Measurements from ENCODE around the gene TAF3. TPM values are rescaled to one million over a fixed set of nuclear protein-coding genes. Genes with fewer than 3 reads are reported as not detected.

The TAF3 gene
- polyA plus RNA-seq, 3 donors, result 1.6 to 3.9 (median 3.4) TPM

DNA sequence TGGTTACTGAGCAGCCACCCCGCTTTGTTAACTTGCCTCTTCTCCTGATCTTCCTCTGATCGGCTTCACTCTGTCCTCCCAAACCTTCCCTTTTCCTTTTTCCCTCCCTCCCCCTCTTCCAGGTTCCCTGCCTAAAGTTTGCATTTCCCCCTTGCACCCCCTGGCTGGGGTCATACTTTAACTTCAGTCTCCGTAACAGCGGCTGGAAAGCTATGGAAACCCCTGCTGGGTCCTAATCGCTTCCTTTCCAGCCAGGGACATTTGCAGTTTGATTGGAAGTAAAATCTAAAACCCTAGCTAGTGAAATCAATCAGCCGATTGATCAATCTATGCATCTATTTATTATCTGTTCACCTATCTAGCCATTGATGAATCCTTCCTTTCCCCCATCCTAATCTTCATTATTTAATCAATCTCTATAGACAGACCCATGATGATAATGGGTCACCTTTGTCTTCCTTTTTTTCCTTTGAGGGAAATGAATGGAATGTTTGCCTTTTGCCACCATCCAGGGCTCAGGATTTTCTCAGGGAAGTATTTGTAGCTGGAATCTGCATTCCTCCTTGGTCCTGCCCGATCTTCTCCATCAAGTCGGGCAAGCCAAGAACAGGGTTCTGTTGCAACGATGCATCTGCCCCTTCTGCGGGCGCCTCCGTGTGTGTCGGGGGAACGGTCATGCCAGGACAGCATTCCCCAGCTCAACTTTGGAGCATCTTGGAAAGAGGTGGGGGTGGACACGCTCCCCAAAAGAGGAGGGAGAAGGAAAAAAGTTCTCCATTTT is 245.0 kb downstream of the TAF3 start:
- Histone ChIP-seq H2AFZ (ENCODE audit: insufficient read depth, low read depth, low read length, poor library complexity, severe bottlenecking) (no peak overlapping the region), H3K27me3 (ENCODE audit: control insufficient read depth in 2 of 2, insufficient read depth in 2 of 2, low read length in 2 of 2) (peaks cover 40 to 84% of the 10 kb centered on the region in 2 donors), H3K79me2 (ENCODE audit: insufficient read depth, low read length) (no peaks in the 10 kb centered on the region), H3K27ac (ENCODE audit: low read depth in 1 of 2, low read length in 2 of 2) (no peak overlapping the region), H3K9me3 (replicated peaks in 1 of 2; ENCODE audit: control insufficient read depth in 1 of 2, insufficient read depth in 1 of 2, low read length in 2 of 2) (peaks cover 0 to 10% of the 10 kb centered on the region in 2 donors), H3K4me2 (replicated peaks; ENCODE audit: extremely low read depth, low read length, poor library complexity, severe bottlenecking) (no peak overlapping the region), H4K20me1 (ENCODE audit: insufficient read depth, low read length) (no peaks in the 10 kb centered on the region), H3K4me1 (ENCODE audit: control insufficient read depth in 1 of 2, insufficient read depth in 2 of 2, low read length in 2 of 2) (peaks cover 10 to 16% of the 10 kb centered on the region in 2 donors), H3K4me3 (replicated peaks in 1 of 3; ENCODE audit: low read depth in 2 of 3, low read length in 3 of 3) (no peak overlapping the region), H3K9ac (ENCODE audit: insufficient read depth, low read length, poor library complexity, severe bottlenecking) (no peak overlapping the region), H3K36me3 (replicated peaks in 1 of 2; ENCODE audit: control insufficient read depth in 1 of 2, insufficient read depth in 2 of 2, low read length in 2 of 2) (no peaks in the 10 kb centered on the region)
- intact Hi-C loops (cut with micrococcal nuclease), result no loop called here
- H3K4me1 Mint-ChIP-seq, result peaks cover 14% of the 10 kb centered on the region
- no peak overlapping the region for H3K27ac Mint-ChIP-seq
- H3K36me3 Mint-ChIP-seq, result peaks cover 0 to 5% of the 10 kb centered on the region in 2 donors
- DNase-seq, result no peak
- WGBS (ENCODE audit: insufficient coverage), result 95% methylated on average over 6 of the region's 15 CpGs
- H3K27me3 Mint-ChIP-seq (ENCODE audit: low read depth in 3 of 3), result peaks cover 61 to 92% (median 78%) of the 10 kb centered on the region in 3 donors
- TF ChIP-seq, protein P1, sequence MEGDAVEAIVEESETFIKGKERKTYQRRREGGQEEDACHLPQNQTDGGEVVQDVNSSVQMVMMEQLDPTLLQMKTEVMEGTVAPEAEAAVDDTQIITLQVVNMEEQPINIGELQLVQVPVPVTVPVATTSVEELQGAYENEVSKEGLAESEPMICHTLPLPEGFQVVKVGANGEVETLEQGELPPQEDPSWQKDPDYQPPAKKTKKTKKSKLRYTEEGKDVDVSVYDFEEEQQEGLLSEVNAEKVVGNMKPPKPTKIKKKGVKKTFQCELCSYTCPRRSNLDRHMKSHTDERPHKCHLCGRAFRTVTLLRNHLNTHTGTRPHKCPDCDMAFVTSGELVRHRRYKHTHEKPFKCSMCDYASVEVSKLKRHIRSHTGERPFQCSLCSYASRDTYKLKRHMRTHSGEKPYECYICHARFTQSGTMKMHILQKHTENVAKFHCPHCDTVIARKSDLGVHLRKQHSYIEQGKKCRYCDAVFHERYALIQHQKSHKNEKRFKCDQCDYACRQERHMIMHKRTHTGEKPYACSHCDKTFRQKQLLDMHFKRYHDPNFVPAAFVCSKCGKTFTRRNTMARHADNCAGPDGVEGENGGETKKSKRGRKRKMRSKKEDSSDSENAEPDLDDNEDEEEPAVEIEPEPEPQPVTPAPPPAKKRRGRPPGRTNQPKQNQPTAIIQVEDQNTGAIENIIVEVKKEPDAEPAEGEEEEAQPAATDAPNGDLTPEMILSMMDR (IDR thresholded peaks at IDR 0.05), result no peak
- peaks cover 0 to 17% (median 3%) of the 10 kb centered on the region in 7 donors for H3K9me3 Mint-ChIP-seq
- H3K4me3 Mint-ChIP-seq, result peak overlapping the region in 1 of 2 donors; percentile 31

DNA sequence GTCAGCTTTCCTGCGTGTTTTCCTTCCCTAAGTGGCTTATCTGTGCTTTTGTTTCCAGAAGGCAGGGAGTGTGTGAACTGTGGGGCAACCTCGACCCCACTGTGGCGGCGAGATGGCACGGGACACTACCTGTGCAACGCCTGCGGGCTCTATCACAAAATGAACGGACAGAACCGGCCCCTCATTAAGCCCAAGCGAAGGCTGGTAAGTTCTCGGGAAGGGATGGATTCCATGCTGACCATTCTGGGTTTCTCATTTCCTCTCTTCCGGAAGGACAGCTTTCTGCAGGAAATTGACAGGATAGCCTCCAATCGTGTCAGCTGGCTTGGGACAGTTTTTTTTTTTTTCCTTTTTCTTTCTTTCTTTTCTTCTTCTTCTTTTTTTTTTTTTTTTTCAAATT is 245.6 kb downstream of the TAF3 start:
- no peaks in the 10 kb centered on the region for H3K79me2 ChIP-seq (ENCODE audit: insufficient read depth, low read length)
- Mint-ChIP-seq H3K27ac (no peak overlapping the region), H3K4me1 (peaks cover 14% of the 10 kb centered on the region), H3K9me3 (peaks cover 0 to 17% (median 3%) of the 10 kb centered on the region in 7 donors), H3K36me3 (peaks cover 0 to 5% of the 10 kb centered on the region in 2 donors), H3K4me3 (peak overlapping the region in 1 of 2 donors; percentile 41), H3K27me3 (ENCODE audit: low read depth in 3 of 3) (peaks cover 56 to 86% (median 72%) of the 10 kb centered on the region in 3 donors)
- H4K20me1 ChIP-seq (ENCODE audit: insufficient read depth, low read length), result no peaks in the 10 kb centered on the region
- no peak overlapping the region for H3K9ac ChIP-seq (ENCODE audit: insufficient read depth, low read length, poor library complexity, severe bottlenecking)
- H2AFZ ChIP-seq (ENCODE audit: insufficient read depth, low read depth, low read length, poor library complexity, severe bottlenecking), result no peak overlapping the region
- H3K4me2 ChIP-seq (replicated peaks; ENCODE audit: extremely low read depth, low read length, poor library complexity, severe bottlenecking), result no peak overlapping the region
- 97% methylated on average over 12 of the region's 13 CpGs for WGBS (ENCODE audit: insufficient coverage)
- H3K4me1 ChIP-seq (ENCODE audit: control insufficient read depth in 1 of 2, insufficient read depth in 2 of 2, low read length in 2 of 2), result peaks cover 10 to 16% of the 10 kb centered on the region in 2 donors
- H3K27me3 ChIP-seq (ENCODE audit: control insufficient read depth in 2 of 2, insufficient read depth in 2 of 2, low read length in 2 of 2), result peaks cover 38 to 77% of the 10 kb centered on the region in 2 donors
- DNase-seq, result no peak
- H3K36me3 ChIP-seq (replicated peaks in 1 of 2; ENCODE audit: control insufficient read depth in 1 of 2, insufficient read depth in 2 of 2, low read length in 2 of 2), result no peaks in the 10 kb centered on the region
- TF ChIP-seq, protein P1 (IDR thresholded peaks at IDR 0.05), result no peak
- peaks cover 0 to 10% of the 10 kb centered on the region in 2 donors for H3K9me3 ChIP-seq (replicated peaks in 1 of 2; ENCODE audit: control insufficient read depth in 1 of 2, insufficient read depth in 1 of 2, low read length in 2 of 2)
- H3K4me3 ChIP-seq (replicated peaks in 1 of 3; ENCODE audit: low read depth in 2 of 3, low read length in 3 of 3), result no peak overlapping the region
- intact Hi-C loops (cut with micrococcal nuclease), result no loop called here
- H3K27ac ChIP-seq (ENCODE audit: low read depth in 1 of 2, low read length in 2 of 2), result no peak overlapping the region
